NT2/D1 (cell line): ENCODE measurements around the gene DAZL.

Source experiments
- SUZ12 ChIP-seq: IDR thresholded peaks from 2 replicates; pipeline ENCODE4 v1.6.1; 2011; ENCODE audit not compliant: insufficient read length, insufficient read depth; ENCODE audit errors: extremely low read depth
- YY1 ChIP-seq: IDR thresholded peaks from 2 replicates; pipeline ENCODE4 v1.6.1; 2011; ENCODE audit not compliant: insufficient read length, insufficient read depth
- ZNF274 ChIP-seq: IDR thresholded peaks from 2 replicates; pipeline ENCODE4 v1.6.1; 2011; ENCODE audit warnings: mild to moderate bottlenecking, low read depth, low read length

GRCh38 chr3:16653712-16654111 is 48.5 kb upstream of the DAZL start:
- TF ChIP-seq ZNF274, result no peak
- no peak for TF ChIP-seq YY1
- no peak for TF ChIP-seq SUZ12
